Upper lobe of left lung (tissue), 4 donors: ENCODE results near the gene SNX20.

Experiments used
- EP300 ChIP-seq, 4 donors: sonication (generic); formaldehyde crosslinking; IDR thresholded peaks; one replicate each; pipeline ENCODE4 v1.5.1; 2017; ENCODE audit warnings: antibody characterized with exemption in 4 of 4, control low read depth in 2 of 4
- POLR2A ChIP-seq, 4 donors: fragments of 450-650 bp; IDR thresholded peaks; one replicate each; pipeline ENCODE4 v1.5.1; 2016 to 2017; ENCODE audit warnings: antibody characterized with exemption in 4 of 4, mild to moderate bottlenecking in 2 of 4
- POLR2AphosphoS5 ChIP-seq, 2 donors: sonication (generic); formaldehyde crosslinking; IDR thresholded peaks; one replicate each; pipeline ENCODE4 v1.5.1; 2017; ENCODE audit warnings: antibody characterized with exemption in 2 of 2
- TF ChIP-seq, protein P1 (sequence below), 6 experiments: fragments of 450-650 bp in 4 of 6; fragments of 200-600 bp in 2 of 6; sonication (generic) in 2 of 6; IDR thresholded peaks; one replicate each; pipeline ENCODE4 v1.5.1; 2016 to 2019; ENCODE audit warnings: antibody characterized with exemption in 6 of 6

- TF ChIP-seq, protein P1, sequence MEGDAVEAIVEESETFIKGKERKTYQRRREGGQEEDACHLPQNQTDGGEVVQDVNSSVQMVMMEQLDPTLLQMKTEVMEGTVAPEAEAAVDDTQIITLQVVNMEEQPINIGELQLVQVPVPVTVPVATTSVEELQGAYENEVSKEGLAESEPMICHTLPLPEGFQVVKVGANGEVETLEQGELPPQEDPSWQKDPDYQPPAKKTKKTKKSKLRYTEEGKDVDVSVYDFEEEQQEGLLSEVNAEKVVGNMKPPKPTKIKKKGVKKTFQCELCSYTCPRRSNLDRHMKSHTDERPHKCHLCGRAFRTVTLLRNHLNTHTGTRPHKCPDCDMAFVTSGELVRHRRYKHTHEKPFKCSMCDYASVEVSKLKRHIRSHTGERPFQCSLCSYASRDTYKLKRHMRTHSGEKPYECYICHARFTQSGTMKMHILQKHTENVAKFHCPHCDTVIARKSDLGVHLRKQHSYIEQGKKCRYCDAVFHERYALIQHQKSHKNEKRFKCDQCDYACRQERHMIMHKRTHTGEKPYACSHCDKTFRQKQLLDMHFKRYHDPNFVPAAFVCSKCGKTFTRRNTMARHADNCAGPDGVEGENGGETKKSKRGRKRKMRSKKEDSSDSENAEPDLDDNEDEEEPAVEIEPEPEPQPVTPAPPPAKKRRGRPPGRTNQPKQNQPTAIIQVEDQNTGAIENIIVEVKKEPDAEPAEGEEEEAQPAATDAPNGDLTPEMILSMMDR (IDR thresholded peaks at IDR 0.05) = no peak
- TF ChIP-seq POLR2A (IDR thresholded peaks at IDR 0.05) = no peak
- no peak for TF ChIP-seq POLR2AphosphoS5 (IDR thresholded peaks at IDR 0.05)
- TF ChIP-seq EP300 (IDR thresholded peaks at IDR 0.05) = no peak
Measured at GRCh38 chr16:50685462-50686063, 4.5 kb upstream of the SNX20 start.
